SJSA1 (cell line): ENCODE results near the gene ADGRV1. TPM values are rescaled to one million over a fixed set of nuclear protein-coding genes. Genes with fewer than 3 reads are reported as not detected.

ENCODE experiments used
- DNase-seq, 2 experiments: peaks; one replicate each; pipeline ENCODE4 v3.0.0-alpha.2; 2015 to 2020; ENCODE audit warnings: low spot score in 2 of 2, low read depth in 1 of 2
- H3K27ac ChIP-seq: fragments of 250-450 bp; sonication (Bioruptor Pico); 2 replicates; pipeline ENCODE4 v1.5.1; 2020; ENCODE audit warnings: mild to moderate bottlenecking, moderate library complexity
- H3K27me3 ChIP-seq: fragments of 250-450 bp; sonication (Bioruptor Pico); replicated peaks from 2 replicates; pipeline ENCODE4 v1.5.1; 2020; ENCODE audit warnings: mild to moderate bottlenecking, moderate library complexity
- H3K36me3 ChIP-seq: fragments of 250-450 bp; sonication (Bioruptor Pico); 2 replicates; pipeline ENCODE4 v1.5.1; 2020; ENCODE audit warnings: mild to moderate bottlenecking
- H3K4me1 ChIP-seq: fragments of 250-450 bp; sonication (Bioruptor Pico); replicated peaks from 2 replicates; pipeline ENCODE4 v1.6.1; 2021; ENCODE audit warnings: mild to moderate bottlenecking
- H3K4me3 ChIP-seq: fragments of 250-450 bp; sonication (Bioruptor Pico); 2 replicates; pipeline ENCODE4 v1.5.1; 2020; ENCODE audit warnings: mild to moderate bottlenecking
- H3K9me3 ChIP-seq: fragments of 250-450 bp; sonication (Bioruptor Pico); replicated peaks from 2 replicates; pipeline ENCODE4 v1.5.1; 2020; ENCODE audit warnings: mild to moderate bottlenecking
- total RNA-seq: library from RNA; depleted of rRNA; stranded (reverse); fragments of >200 nt; shearing (Covaris generic); gene quantifications from 2 replicates; pipeline ENCODE4 v1.2.3, GENCODE V29; 2014

ADGRV1 gene
- total RNA-seq, 1 experiment from 2014 or later = 0.13 TPM

GRCh38 chr5:91090995-91091394, 532.4 kb downstream of the ADGRV1 start:
- DNase-seq = no peak
- no peaks in the 10 kb centered on the region for H3K4me1 ChIP-seq
- no peaks in the 10 kb centered on the region for H3K36me3 ChIP-seq
- H3K27ac ChIP-seq = no peak overlapping the region
- no peaks in the 10 kb centered on the region for H3K9me3 ChIP-seq
- H3K27me3 ChIP-seq = no peaks in the 10 kb centered on the region
- H3K4me3 ChIP-seq = no peak overlapping the region

GRCh38 chr5:91091471-91092234, 533.1 kb downstream of the ADGRV1 start:
- Histone ChIP-seq H3K27me3 (no peaks in the 10 kb centered on the region), H3K36me3 (no peaks in the 10 kb centered on the region), H3K4me1 (no peaks in the 10 kb centered on the region), H3K9me3 (no peaks in the 10 kb centered on the region), H3K4me3 (no peak overlapping the region), H3K27ac (no peak overlapping the region)
- no peak for DNase-seq

GRCh38 chr5:91092859-91093783, 534.5 kb downstream of the ADGRV1 start:
- DNase-seq = no peak
- no peaks in the 10 kb centered on the region for H3K9me3 ChIP-seq
- H3K4me1 ChIP-seq = no peaks in the 10 kb centered on the region
- no peaks in the 10 kb centered on the region for H3K27me3 ChIP-seq
- H3K4me3 ChIP-seq = no peak overlapping the region
- H3K27ac ChIP-seq = no peak overlapping the region
- no peaks in the 10 kb centered on the region for H3K36me3 ChIP-seq

- H3K27me3 ChIP-seq = no peaks in the 10 kb centered on the region
- H3K36me3 ChIP-seq = no peaks in the 10 kb centered on the region
- H3K4me3 ChIP-seq = no peak overlapping the region
- H3K27ac ChIP-seq = no peak overlapping the region
- H3K4me1 ChIP-seq = no peaks in the 10 kb centered on the region
- no peaks in the 10 kb centered on the region for H3K9me3 ChIP-seq
- no peak for DNase-seq
These were observed 536.7 kb downstream of the ADGRV1 start for GRCh38 chr5:91095313-91095712.

GRCh38 chr5:91095786-91096385, 537.3 kb downstream of the ADGRV1 start:
- Histone ChIP-seq H3K27ac (no peak overlapping the region), H3K27me3 (no peaks in the 10 kb centered on the region), H3K36me3 (no peaks in the 10 kb centered on the region), H3K4me3 (no peak overlapping the region), H3K9me3 (no peaks in the 10 kb centered on the region), H3K4me1 (no peaks in the 10 kb centered on the region)
- no peak for DNase-seq

- no peak for DNase-seq
- H3K27me3 ChIP-seq = no peaks in the 10 kb centered on the region
- H3K4me3 ChIP-seq = no peak overlapping the region
- H3K36me3 ChIP-seq = no peaks in the 10 kb centered on the region
- no peak overlapping the region for H3K27ac ChIP-seq
- no peaks in the 10 kb centered on the region for H3K4me1 ChIP-seq
- no peaks in the 10 kb centered on the region for H3K9me3 ChIP-seq
These were observed 539.9 kb downstream of the ADGRV1 start for GRCh38 chr5:91098541-91098940.

- H3K9me3 ChIP-seq = no peaks in the 10 kb centered on the region
- H3K4me1 ChIP-seq = no peaks in the 10 kb centered on the region
- H3K36me3 ChIP-seq = no peaks in the 10 kb centered on the region
- no peak overlapping the region for H3K27ac ChIP-seq
- H3K4me3 ChIP-seq = no peak overlapping the region
- no peaks in the 10 kb centered on the region for H3K27me3 ChIP-seq
- DNase-seq = peak; percentile 53 to 67
These were observed 543.2 kb downstream of the ADGRV1 start for GRCh38 chr5:91101600-91102379.

- Histone ChIP-seq H3K36me3 (no peaks in the 10 kb centered on the region), H3K4me3 (no peak overlapping the region), H3K4me1 (no peaks in the 10 kb centered on the region), H3K27me3 (no peaks in the 10 kb centered on the region), H3K9me3 (no peaks in the 10 kb centered on the region), H3K27ac (no peak overlapping the region)
- DNase-seq = no peak
These were observed 544.9 kb downstream of the ADGRV1 start for GRCh38 chr5:91103353-91104061.

- no peak for DNase-seq
- Histone ChIP-seq H3K4me1 (no peaks in the 10 kb centered on the region), H3K27ac (no peak overlapping the region), H3K36me3 (no peaks in the 10 kb centered on the region), H3K27me3 (no peaks in the 10 kb centered on the region), H3K4me3 (no peak overlapping the region), H3K9me3 (no peaks in the 10 kb centered on the region)
These were observed 545.5 kb downstream of the ADGRV1 start for GRCh38 chr5:91104062-91104448.

- Histone ChIP-seq H3K27me3 (no peaks in the 10 kb centered on the region), H3K4me3 (no peak overlapping the region), H3K27ac (no peak overlapping the region), H3K36me3 (no peaks in the 10 kb centered on the region), H3K9me3 (no peaks in the 10 kb centered on the region), H3K4me1 (no peaks in the 10 kb centered on the region)
- DNase-seq = no peak
These were observed 548.4 kb downstream of the ADGRV1 start for GRCh38 chr5:91106842-91107511.

GRCh38 chr5:91109634-91110033, 551.0 kb downstream of the ADGRV1 start:
- Histone ChIP-seq H3K9me3 (no peaks in the 10 kb centered on the region), H3K27me3 (no peaks in the 10 kb centered on the region), H3K36me3 (no peaks in the 10 kb centered on the region), H3K4me3 (no peak overlapping the region), H3K27ac (no peak overlapping the region), H3K4me1 (no peaks in the 10 kb centered on the region)
- DNase-seq = no peak

- DNase-seq = no peak
- no peaks in the 10 kb centered on the region for H3K27me3 ChIP-seq
- no peak overlapping the region for H3K4me3 ChIP-seq
- no peaks in the 10 kb centered on the region for H3K4me1 ChIP-seq
- no peaks in the 10 kb centered on the region for H3K36me3 ChIP-seq
- no peaks in the 10 kb centered on the region for H3K9me3 ChIP-seq
- H3K27ac ChIP-seq = no peak overlapping the region
These were observed 552.1 kb downstream of the ADGRV1 start for GRCh38 chr5:91110686-91111085.
